Activated naive CD4-positive, alpha-beta T cell treated with anti-CD3 and anti-CD28 coated beads, Interleukin-2, amount 50 U/mL, for 72 hours (primary cell): ENCODE measurements around the gene S100A8. TPM values are rescaled to one million over a fixed set of nuclear protein-coding genes. Genes with fewer than 3 reads are reported as not detected.

Source experiments
- ATAC-seq, 2 donors: fragments of 150-1000 bp; cut with Tn5 transposase; 2 replicates each; pipeline ENCODE4 v1.10.0; 2021; ENCODE audit warnings: mild to moderate bottlenecking in 2 of 2, moderate library complexity in 2 of 2
- DNase-seq, 2 donors: peaks; one replicate each; pipeline ENCODE4 v3.0.0; 2021 to 2022; ENCODE audit warnings: low spot score in 2 of 2
- H3K27ac Mint-ChIP-seq, 2 donors: one replicate each; pipeline ENCODE4 v1.8.0; 2022; ENCODE audit warnings: mild to moderate bottlenecking in 2 of 2, mixed read lengths in 2 of 2
- H3K36me3 Mint-ChIP-seq, 2 donors: one replicate each; pipeline ENCODE4 v1.8.0; 2022; ENCODE audit warnings: mixed read lengths in 2 of 2
- H3K9me3 Mint-ChIP-seq, 2 donors: one replicate each; pipeline ENCODE4 v1.8.0; 2022; ENCODE audit warnings: mixed read lengths in 2 of 2
- total RNA-seq, 2 donors: library from RNA; stranded (reverse); gene quantifications; one replicate each; pipeline ENCODE4 v1.2.3, GENCODE V29; 2022

The S100A8 gene
- not detected for total RNA-seq

DNA sequence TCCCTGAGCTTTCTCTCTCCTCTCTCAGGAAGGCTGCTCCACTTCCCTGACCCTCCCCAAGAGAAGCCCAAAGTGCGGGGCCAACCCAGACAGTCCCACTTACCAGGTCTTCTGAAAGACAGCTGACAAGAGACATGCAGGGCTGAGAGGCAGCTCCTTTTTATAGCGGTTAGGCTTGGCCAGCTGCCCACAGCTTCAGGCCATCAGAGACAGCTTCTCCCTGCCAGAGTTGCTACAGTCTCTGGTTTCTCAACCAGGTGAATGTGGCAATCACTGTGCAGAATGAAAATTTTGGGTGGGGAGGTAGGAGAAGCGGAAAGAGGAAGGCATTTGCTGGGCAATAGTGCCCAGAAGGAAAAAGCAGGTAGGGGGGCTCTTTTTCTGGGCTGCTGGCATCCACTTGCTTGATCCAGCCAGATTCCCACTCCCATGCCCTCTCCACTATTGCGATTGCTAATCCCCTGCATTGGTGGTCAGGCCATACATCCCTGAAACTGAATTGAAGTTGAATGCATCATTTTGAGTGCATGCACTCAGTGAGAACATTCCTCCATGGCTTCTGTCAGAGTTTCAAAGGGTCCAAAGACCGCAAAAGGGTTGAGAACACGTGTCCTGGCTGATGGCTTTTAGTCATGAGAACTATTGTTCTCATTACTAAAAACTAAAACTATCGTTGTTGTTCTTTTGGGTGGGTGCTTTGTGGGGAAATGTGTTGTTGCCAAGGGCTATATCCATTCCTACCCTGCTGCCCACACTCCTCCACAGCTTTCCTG, at the start of gene S100A8:
Gene S100A8, minus strand, starts transcription at position 136 of the 773 bp plus-strand sequence. CDS start 538 bp downstream, outside the sequence.
- no peak for ATAC-seq
- H3K36me3 Mint-ChIP-seq: no peaks in the 10 kb centered on the region
- no peak within 1 kb of the TSS for H3K27ac Mint-ChIP-seq
- no peaks in the 10 kb centered on the region for H3K9me3 Mint-ChIP-seq
- DNase-seq: no peak

GRCh38 chr1:153439273-153439672, 48.4 kb upstream of the S100A8 start:
- Mint-ChIP-seq H3K36me3 (no peaks in the 10 kb centered on the region), H3K27ac (peak overlapping the region in 1 of 2 donors; percentile 9), H3K9me3 (no peaks in the 10 kb centered on the region)
- no peak for ATAC-seq
- no peak for DNase-seq

DNA sequence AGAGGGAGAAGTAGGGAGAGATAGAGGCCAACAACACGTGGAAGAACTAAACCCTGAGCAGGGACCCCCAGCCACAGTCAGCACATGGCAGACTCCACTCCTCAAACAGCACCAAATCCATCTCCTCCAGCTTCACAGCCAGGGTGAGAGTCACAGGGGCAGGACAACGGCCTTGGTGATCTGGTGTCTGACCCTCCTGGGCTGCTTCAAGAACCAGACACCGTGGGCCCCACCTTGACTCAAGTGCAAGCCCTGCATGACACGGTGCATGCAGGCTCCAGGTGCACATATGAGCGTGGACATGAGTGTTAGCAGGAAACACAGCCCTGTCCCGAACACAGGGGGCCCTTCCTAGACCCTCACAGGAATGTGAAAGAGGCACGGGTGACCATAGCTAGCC, 47.7 kb upstream of the S100A8 start:
- no peaks in the 10 kb centered on the region for H3K9me3 Mint-ChIP-seq
- no peaks in the 10 kb centered on the region for H3K36me3 Mint-ChIP-seq
- ATAC-seq: no peak

DNA sequence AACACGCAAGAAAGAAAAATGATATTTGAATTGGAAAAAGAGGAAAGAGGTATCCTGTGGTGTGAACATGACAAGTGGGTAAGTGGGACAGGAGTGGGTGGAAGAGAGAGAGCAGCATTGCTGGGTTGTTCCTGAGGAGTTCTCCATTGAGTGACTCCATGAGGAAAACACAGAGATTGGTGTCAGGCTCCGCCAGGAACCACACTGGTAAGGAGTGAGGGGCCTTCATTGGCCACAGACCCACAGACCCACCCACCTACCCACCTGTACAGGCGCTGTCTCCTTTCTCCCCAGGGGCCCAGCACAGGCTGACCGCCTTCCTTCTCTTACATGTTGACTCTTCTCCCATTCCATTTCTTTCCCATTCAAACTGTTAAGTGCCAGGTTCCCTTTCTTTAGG, 46.4 kb upstream of the S100A8 start:
- Mint-ChIP-seq H3K27ac (no peak overlapping the region), H3K9me3 (no peaks in the 10 kb centered on the region), H3K36me3 (no peaks in the 10 kb centered on the region)
- ATAC-seq: no peak
- DNase-seq: no peak

More for the DNA sequence above, 47.7 kb upstream of the S100A8 start:
- no peak for DNase-seq
- H3K27ac Mint-ChIP-seq: no peak overlapping the region

DNA sequence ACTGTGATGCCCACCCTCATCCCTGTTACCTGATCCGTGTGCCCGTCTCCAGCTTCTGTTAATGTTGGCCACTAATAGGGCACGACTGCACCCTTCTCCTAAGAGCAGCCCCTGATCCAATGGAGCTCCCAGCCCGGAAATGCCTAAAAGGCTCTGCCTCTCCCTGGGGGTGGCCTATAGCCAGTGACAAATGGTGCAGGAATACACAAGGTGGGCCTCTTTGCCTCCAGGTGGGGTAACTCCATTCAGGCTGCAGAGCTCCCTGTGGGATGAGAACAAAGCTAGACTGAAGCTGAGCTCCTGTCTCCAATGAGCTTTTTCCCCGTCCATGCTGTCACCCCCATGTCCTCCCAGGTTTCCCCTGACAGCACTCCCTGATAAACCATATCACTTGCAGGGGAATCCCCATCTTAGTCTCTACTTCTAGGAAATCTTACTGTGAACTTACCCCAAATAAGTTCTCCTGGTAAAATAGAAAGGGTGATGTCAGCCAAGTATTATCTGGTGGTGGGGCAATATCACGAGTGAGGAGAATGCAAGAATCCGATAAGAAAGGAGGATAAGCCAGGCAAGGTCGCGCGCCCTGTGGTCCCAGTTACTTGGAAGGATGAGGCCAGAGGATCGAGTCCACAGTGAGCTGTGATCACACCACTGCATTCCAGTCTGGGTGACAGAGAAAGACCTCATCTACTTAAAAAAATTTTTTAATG, 44.0 kb upstream of the S100A8 start:
- Mint-ChIP-seq H3K9me3 (no peaks in the 10 kb centered on the region), H3K36me3 (no peaks in the 10 kb centered on the region), H3K27ac (no peak overlapping the region)
- DNase-seq (no peak), ATAC-seq (no peak)

DNA sequence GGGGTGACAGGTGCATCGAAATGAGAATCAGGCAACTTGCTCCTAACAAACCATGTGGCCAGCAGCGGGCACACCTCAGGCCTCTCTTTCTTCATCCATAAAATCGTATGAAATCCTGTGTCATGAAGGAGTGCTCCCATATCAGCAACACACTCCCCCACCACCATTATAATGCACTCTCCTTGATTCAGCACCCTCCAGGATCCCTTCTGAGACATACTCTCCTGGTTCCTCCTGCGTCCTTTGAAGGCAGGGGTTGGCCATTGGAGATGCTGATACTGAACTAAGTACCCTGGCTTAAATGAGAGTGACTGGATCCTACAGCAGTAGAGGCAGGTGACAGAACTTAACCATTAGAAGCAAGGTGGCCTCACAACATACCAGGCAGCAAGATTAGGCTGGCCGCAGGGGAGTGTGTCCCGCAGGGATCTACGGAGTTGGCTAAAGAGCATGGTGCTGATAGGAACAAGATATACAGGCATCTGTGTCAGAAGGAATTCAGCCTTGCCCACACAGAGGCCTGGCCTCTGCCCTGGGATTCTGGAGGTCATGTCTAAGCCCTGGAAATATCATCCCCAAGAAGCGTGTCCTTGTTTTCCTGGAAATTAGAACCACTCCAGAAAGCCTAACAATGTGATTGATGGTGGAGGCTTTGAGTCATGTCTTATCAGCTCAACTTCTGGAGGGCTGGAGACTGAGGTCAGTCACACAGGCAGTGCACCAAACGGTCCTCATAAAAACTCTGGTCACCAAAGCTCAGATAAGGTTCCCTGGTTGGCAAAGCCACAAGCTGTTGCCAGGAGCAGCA, 42.2 kb upstream of the S100A8 start:
- ATAC-seq (no peak), DNase-seq (no peak)
- no peaks in the 10 kb centered on the region for H3K36me3 Mint-ChIP-seq
- H3K9me3 Mint-ChIP-seq: no peaks in the 10 kb centered on the region
- H3K27ac Mint-ChIP-seq: no peak overlapping the region

- Mint-ChIP-seq H3K9me3 (no peaks in the 10 kb centered on the region), H3K27ac (no peak overlapping the region), H3K36me3 (no peaks in the 10 kb centered on the region)
- ATAC-seq (no peak), DNase-seq (no peak)
Observed at GRCh38 chr1:153431928-153432327, 41.1 kb upstream of the S100A8 start.

GRCh38 chr1:153431427-153431826, 40.6 kb upstream of the S100A8 start:
- DNase-seq (no peak), ATAC-seq (no peak)
- Mint-ChIP-seq H3K27ac (no peak overlapping the region), H3K36me3 (no peaks in the 10 kb centered on the region), H3K9me3 (no peaks in the 10 kb centered on the region)

GRCh38 chr1:153431002-153431401, 40.1 kb upstream of the S100A8 start:
- no peak for DNase-seq
- H3K36me3 Mint-ChIP-seq: no peaks in the 10 kb centered on the region
- ATAC-seq: no peak
- H3K9me3 Mint-ChIP-seq: no peaks in the 10 kb centered on the region
- H3K27ac Mint-ChIP-seq: no peak overlapping the region

DNA sequence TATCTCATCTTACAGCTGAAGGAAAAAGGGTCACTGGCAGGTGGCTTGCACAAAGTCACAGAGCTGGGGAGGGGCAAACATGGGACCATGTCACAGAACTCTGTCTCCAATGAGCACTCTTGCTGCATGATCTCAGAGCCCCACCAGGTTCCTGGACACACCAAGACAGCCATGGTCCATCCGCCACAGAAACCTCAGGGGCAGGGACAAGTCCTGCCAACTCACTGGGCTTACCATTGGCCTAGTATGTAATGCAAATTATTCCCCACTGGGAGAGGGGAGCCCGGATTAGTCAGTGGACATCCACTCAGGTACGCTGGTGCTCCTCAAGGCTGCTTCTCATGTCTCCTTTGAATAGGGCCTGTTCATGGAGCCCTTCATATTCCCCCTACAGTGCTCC, 39.7 kb upstream of the S100A8 start:
- DNase-seq: no peak
- Mint-ChIP-seq H3K27ac (no peak overlapping the region), H3K9me3 (no peaks in the 10 kb centered on the region), H3K36me3 (no peaks in the 10 kb centered on the region)
- ATAC-seq: no peak

GRCh38 chr1:153430166-153430553, 39.3 kb upstream of the S100A8 start:
- Mint-ChIP-seq H3K9me3 (no peaks in the 10 kb centered on the region), H3K27ac (no peak overlapping the region), H3K36me3 (no peaks in the 10 kb centered on the region)
- no peak for ATAC-seq
- DNase-seq: no peak

DNA sequence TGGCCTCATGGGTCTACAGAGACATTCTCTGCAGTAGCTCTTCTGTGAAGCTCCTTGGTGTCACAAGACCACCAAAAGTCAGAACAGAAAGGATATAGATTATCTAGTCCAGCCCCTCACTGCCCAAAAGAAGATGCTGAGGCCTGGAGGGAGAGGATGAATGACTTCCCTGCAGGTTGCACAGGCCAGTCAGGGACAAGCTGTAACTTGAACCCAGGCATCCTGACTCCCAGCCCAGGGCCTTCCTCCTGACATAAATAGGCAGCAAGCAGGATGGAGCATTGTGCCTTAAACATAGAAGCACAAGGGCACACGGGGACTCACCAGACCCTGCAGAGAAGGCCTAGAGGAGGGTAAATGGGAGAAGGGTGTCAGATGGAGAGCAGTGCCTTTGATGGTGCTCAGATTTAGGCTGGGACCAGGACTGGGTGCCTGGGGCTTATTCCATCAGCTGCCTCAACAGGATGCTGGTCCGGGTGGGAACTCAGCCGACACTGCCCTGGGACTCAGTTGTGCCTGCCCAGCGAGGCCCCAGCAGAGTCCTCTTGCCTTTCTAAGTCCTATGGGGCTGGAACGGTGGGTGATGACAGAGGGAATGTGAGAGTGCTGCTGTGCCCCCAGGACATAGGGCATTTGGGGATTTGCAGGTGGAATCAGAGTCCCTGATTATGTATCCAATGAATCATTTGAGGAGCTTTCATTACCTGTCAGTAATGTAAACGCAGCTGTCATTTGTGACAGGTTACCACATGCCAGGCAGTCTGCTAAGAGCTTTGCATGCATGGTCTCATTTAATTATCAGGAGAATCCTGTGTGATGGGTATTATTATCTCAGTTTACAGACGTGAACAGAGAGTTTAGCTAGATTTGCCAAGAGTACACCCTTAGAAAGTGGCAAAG, 38.6 kb upstream of the S100A8 start:
- Mint-ChIP-seq H3K9me3 (no peaks in the 10 kb centered on the region), H3K36me3 (no peaks in the 10 kb centered on the region), H3K27ac (no peak overlapping the region)
- ATAC-seq (no peak), DNase-seq (no peak)

DNA sequence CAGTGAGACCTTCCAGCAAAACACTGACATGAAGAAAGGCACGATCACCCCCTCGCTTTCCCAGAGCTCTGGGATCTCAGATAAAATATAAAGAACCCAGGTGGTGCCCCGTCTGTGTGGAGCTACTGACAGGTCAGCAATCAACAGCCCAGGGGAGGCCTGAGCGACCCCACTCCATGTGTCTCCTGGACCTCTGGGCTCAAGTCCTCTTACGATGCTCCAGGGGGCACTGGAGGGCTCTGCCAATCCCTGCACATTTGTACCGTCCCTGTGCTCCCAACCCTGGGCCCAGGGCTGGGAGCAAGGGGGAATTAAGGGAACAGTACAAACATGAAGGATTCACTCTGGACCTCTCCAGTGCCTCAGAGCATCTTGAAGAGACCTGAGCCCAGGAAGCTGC, 37.9 kb upstream of the S100A8 start:
- Mint-ChIP-seq H3K27ac (no peak overlapping the region), H3K36me3 (no peaks in the 10 kb centered on the region), H3K9me3 (no peaks in the 10 kb centered on the region)
- DNase-seq: no peak
- ATAC-seq: no peak

DNA sequence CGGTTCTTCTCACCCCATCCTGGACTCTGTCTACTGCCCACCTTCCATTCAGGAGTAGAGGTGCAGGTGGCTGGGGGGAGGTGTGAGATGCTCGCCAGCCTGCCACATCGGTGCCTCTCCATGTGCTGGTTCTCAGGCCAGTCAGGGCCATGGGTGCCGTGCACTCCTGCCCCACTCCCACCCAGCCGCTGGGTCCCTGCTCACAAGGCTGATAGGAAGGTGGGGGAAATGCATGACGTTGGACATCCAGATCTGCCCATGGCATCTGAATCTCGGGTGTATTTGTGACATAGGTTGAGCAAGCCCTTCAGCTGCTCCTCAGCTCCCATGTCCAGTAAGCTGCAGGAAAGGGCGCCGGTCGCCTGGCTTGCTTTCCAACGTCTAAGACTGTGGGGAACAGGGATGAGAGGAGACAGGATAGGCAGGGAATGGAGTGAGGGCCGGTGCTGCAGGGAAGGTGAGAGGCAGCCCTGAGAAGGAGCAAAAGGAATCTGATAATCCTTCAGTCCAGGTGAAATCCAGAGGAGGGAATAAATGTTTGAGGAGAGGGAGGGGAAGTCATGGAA, 37.3 kb upstream of the S100A8 start:
- H3K27ac Mint-ChIP-seq: no peak overlapping the region
- ATAC-seq: no peak
- DNase-seq: no peak

DNA sequence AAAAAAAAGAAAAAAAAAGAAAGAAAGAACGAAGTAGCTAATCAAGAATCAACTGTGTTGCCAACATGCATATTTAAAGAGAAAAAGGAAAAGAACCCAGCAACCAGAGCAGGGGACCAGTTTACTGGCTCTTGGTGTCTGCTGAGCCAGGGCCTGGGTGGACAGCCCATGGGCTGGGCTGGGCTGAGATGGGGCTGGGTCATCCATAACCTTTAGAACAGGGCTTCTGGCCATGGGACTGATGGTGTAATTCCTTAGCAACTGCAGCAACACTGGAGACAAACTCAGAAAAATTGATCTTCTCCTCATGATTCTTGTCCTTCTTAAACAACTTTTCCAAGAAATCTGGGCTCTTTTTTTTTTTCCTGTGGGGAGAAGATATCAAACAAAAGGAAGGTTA, 35.9 kb upstream of the S100A8 start:
- ATAC-seq (no peak), DNase-seq (no peak)
- no peaks in the 10 kb centered on the region for H3K9me3 Mint-ChIP-seq
- no peak overlapping the region for H3K27ac Mint-ChIP-seq
- no peaks in the 10 kb centered on the region for H3K36me3 Mint-ChIP-seq

More for the DNA sequence above, 37.3 kb upstream of the S100A8 start:
- Mint-ChIP-seq H3K36me3 (no peaks in the 10 kb centered on the region), H3K9me3 (no peaks in the 10 kb centered on the region)

DNA sequence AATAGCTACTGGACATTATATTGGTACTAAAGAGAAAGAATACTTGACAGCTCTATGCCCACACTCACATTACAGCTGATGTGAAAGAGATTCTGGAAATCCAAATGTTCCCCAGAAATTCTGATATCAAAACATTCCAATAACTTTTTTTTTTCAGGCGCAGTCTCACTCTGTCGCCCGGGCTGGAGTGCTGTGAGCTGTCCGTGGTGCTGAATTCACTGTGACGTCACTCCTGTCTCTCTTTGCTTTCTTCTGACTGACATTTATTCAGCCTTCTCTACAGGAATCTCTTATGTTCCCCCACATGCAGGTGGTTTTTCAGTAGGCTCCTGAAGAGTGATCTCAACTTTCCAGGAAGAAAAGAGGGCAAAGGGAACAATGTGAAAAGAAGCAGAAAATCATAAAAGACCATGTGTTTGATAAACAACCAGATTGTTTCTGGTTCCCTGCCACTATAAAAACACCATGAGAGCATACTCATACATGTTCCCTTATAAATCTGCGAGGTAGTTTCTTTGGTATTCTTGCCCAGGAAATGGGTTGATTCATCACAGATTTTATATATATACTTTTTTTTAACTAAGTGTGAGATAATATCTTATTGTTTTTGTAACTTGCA, 31.7 kb upstream of the S100A8 start:
- Mint-ChIP-seq H3K27ac (no peak overlapping the region), H3K9me3 (peaks cover 0 to 4% of the 10 kb centered on the region in 2 donors), H3K36me3 (no peaks in the 10 kb centered on the region)
- ATAC-seq (no peak), DNase-seq (peak in 1 of 2 donors; percentile 69)
